SK-N-MC (cell line): ENCODE measurements around the gene RAI14.

Experiments used
- EZH2 ChIP-seq: fragments of 200-600 bp; sonication (generic); IDR thresholded peaks from one replicate; pipeline ENCODE4 v1.6.1; 2017; ENCODE audit warnings: antibody characterized with exemption
- FOXP2 ChIP-seq: optimal IDR thresholded peaks from 2 replicates; pipeline ENCODE3; 2011; ENCODE audit warnings: mild to moderate bottlenecking, moderate library complexity; ENCODE audit not compliant: insufficient read depth; ENCODE audit errors: extremely low read length, control extremely low read depth
- POLR2AphosphoS5 ChIP-seq: IDR thresholded peaks from 2 replicates; pipeline ENCODE4 v1.6.1; 2012; ENCODE audit warnings: mild to moderate bottlenecking, low read depth, low read length, borderline replicate concordance

- TF ChIP-seq POLR2AphosphoS5 (no peak), EZH2 (no peak), FOXP2 (no peak)
Measured at GRCh38 chr5:34697308-34698108, 41.4 kb downstream of the RAI14 start.
